Vagina (tissue), 2 donors: ENCODE results near the gene PASD1.

Experiments used
- CTCF ChIP-seq, 3 experiments: fragments of 450-650 bp in 2 of 3; fragments of 200-600 bp in 1 of 3; sonication (generic) in 1 of 3; IDR thresholded peaks; one replicate each; pipeline ENCODE4 v1.5.1; 2017 to 2019; ENCODE audit warnings: antibody characterized with exemption in 3 of 3, mild to moderate bottlenecking in 2 of 3, moderate library complexity in 2 of 3
- POLR2A ChIP-seq, 2 donors: fragments of 450-650 bp; IDR thresholded peaks; one replicate each; pipeline ENCODE4 v1.6.1; 2017; ENCODE audit warnings: antibody characterized with exemption in 2 of 2, mild to moderate bottlenecking in 2 of 2, moderate library complexity in 2 of 2
- POLR2AphosphoS5 ChIP-seq, 2 donors: sonication (generic); formaldehyde crosslinking; IDR thresholded peaks; one replicate each; pipeline ENCODE4 v1.9.0; 2017; ENCODE audit warnings: antibody characterized with exemption in 2 of 2, mild to moderate bottlenecking in 2 of 2, low read depth in 1 of 2; ENCODE audit not compliant: insufficient read depth in 1 of 2

DNA sequence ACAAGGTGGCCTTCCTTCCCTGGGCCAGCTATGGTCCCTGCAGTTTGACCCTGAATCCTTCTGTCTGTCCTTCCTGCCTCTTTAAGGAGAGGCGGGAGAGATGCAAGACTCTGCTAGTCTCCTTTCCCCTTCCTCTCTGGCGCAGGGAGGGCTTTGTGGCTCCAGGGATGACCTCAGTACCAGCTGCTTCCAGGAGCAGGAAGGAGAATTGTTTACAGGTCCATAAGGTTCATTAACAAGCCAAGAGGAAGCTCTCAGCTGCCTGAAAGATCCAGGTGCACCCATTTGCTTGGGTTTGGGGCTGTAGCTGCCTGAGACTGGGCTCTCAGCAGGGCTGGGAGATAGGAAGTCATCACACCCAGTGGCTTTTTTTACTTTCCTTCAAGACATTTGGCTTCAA, 148.3 kb downstream of the PASD1 start:
- TF ChIP-seq CTCF (IDR thresholded peaks at IDR 0.05), result no peak
- no peak for TF ChIP-seq POLR2A (IDR thresholded peaks at IDR 0.05)
- TF ChIP-seq POLR2AphosphoS5 (IDR thresholded peaks at IDR 0.05; ENCODE audit: insufficient read depth in 1 of 2, low read depth in 1 of 2), result no peak
